ENCODE results near the gene FAIM.

Gene FAIM

GRCh38 chr3:138681463-138682220 lies 73.1 kb downstream of the FAIM start:
- Mint-ChIP-seq H3K27ac (no peak overlapping the region), H3K4me3 (no peak overlapping the region), H3K36me3 (peaks cover 17% of the 10 kb centered on the region), H3K4me1 (peaks cover 1% of the 10 kb centered on the region), H3K27me3 (no peaks in the 10 kb centered on the region), H3K9me3 (no peaks in the 10 kb centered on the region)
- ATAC-seq, result no peak

GRCh38 chr3:138682648-138683047 lies 74.1 kb downstream of the FAIM start:
- Mint-ChIP-seq H3K9me3 (no peaks in the 10 kb centered on the region), H3K4me3 (no peak overlapping the region), H3K4me1 (peaks cover 12% of the 10 kb centered on the region), H3K27ac (no peak overlapping the region), H3K27me3 (no peaks in the 10 kb centered on the region), H3K36me3 (peaks cover 16% of the 10 kb centered on the region)
- ATAC-seq, result no peak
